Activated B cell treated with CpG ODN at 0.5 μM for 24 hours (primary cell): Measurements from ENCODE around the gene PRPH. TPM values are rescaled to one million over a fixed set of nuclear protein-coding genes. Genes with fewer than 3 reads are reported as not detected.

Experiments used
- ATAC-seq: fragments of 200-7000 bp; cut with Tn5 transposase; one replicate; pipeline ENCODE4 v1.10.0; 2021; ENCODE audit warnings: low read depth, mild to moderate bottlenecking, moderate library complexity
- CTCF ChIA-PET: fragments of 350-600 bp; sonication (Branson Sonifier 250); formaldehyde crosslinking; loops from one replicate; lab custom pipeline; 2021; ENCODE audit warnings: antibody characterized with exemption; lab: Charles Lee
- POLR2A ChIA-PET: fragments of 350-600 bp; sonication (Branson Sonifier 250); formaldehyde crosslinking; loops from one replicate; lab custom pipeline; 2021; ENCODE audit warnings: antibody characterized with exemption; lab: Charles Lee
- DNase-seq: peaks from one replicate; pipeline ENCODE4 v3.0.0; 2022
- H3K27ac Mint-ChIP-seq: one replicate; pipeline ENCODE4 v1.8.0; 2020; ENCODE audit warnings: mixed read lengths
- H3K27me3 Mint-ChIP-seq: one replicate; pipeline ENCODE4 v1.8.0; 2021; ENCODE audit warnings: mixed read lengths
- H3K36me3 Mint-ChIP-seq: one replicate; pipeline ENCODE4 v1.8.0; 2021; ENCODE audit warnings: low read depth, mixed read lengths
- H3K4me1 Mint-ChIP-seq: one replicate; pipeline ENCODE4 v1.8.0; 2021; ENCODE audit warnings: mixed read lengths
- H3K4me3 Mint-ChIP-seq: one replicate; pipeline ENCODE4 v1.8.0; 2020; ENCODE audit warnings: mild to moderate bottlenecking, mixed read lengths
- H3K9me3 Mint-ChIP-seq: one replicate; pipeline ENCODE4 v1.8.0; 2020; ENCODE audit warnings: mixed read lengths
- intact Hi-C: fragments of 100-400 bp; cut with micrococcal nuclease; formaldehyde crosslinking; loops from one replicate; pipeline ENCODE4 v1.15.1; 2024
- total RNA-seq: library from RNA; stranded (reverse); gene quantifications from 2 replicates; pipeline ENCODE4 v1.2.3, GENCODE V29; 2022
- TF ChIP-seq, protein P1 (sequence below): fragments of 200-600 bp; IDR thresholded peaks from one replicate; pipeline ENCODE4 v1.8.0; 2022; ENCODE audit warnings: antibody characterized with exemption, mild to moderate bottlenecking

The PRPH gene
- total RNA-seq, 1 donor from 2014 or later = not detected

DNA sequence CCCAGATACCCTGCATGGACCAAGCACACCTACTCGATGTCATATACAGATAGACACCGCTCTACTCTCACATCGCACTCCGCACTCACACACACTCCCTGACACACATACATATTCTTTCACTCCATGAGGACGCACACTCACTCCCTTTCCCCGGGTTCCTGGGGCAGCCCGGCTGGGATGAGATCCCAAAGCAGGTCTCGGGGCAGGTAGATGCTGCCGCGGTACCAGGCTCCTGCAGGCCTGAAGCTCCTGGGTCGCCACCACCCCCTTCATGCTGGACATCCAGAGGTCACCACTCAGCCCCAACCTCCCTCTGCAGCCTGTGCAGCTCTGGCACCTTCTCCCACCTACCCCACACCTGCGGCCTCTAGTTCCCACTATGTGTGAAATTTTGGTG, 39.7 kb downstream of the PRPH start:
- H3K4me3 Mint-ChIP-seq = no peak overlapping the region
- H3K27ac Mint-ChIP-seq = no peak overlapping the region
- H3K27me3 Mint-ChIP-seq = peaks cover 52% of the 10 kb centered on the region

DNA sequence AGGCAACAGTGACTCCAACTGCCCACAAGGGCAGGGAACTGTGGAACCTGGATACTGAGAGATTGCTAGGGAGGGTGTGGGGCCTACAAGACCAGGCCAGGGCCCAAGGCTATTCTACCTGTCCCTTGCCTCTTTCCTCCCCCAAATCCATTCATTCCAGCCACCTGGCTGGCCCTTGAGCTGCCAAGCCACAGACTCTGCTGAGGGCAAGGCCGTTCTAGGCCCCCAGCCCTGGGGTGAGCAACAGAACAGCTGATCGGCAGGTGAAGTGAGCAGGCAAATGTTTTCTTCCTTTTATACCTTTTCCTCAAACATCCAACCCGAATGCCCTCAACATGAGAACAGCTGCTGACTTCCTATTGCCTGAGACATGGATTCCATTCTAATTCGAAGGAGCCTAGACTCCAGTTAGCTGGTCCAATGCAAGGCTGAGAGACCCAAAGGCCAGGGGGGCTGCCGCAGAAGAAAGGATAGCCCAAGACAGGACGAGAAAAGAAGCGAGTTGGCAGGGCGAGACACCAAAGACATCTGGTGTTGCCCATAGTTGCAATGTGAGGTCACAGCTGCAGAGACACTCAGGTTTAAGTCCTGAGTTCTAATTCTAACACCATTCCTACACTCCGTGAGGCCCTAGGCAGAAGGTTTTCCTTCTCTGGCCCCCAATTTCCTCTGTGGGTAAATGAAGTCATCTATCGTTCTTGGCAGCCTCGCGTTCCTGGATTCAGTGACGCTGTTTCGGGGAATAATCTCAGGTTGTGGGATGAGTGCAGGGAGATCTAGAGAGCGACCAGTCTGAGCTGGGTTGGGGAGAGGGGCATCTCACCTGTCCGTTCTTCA, 40.4 kb downstream of the PRPH start:
- ATAC-seq (no peak), DNase-seq (no peak)
- Mint-ChIP-seq H3K4me3 (peak overlapping the region; percentile 9), H3K4me1 (peaks cover 31% of the 10 kb centered on the region), H3K27me3 (peaks cover 52% of the 10 kb centered on the region), H3K36me3 (no peaks in the 10 kb centered on the region), H3K9me3 (no peaks in the 10 kb centered on the region), H3K27ac (no peak overlapping the region)
- intact Hi-C loops = no loop called here
- TF ChIP-seq, protein P1, sequence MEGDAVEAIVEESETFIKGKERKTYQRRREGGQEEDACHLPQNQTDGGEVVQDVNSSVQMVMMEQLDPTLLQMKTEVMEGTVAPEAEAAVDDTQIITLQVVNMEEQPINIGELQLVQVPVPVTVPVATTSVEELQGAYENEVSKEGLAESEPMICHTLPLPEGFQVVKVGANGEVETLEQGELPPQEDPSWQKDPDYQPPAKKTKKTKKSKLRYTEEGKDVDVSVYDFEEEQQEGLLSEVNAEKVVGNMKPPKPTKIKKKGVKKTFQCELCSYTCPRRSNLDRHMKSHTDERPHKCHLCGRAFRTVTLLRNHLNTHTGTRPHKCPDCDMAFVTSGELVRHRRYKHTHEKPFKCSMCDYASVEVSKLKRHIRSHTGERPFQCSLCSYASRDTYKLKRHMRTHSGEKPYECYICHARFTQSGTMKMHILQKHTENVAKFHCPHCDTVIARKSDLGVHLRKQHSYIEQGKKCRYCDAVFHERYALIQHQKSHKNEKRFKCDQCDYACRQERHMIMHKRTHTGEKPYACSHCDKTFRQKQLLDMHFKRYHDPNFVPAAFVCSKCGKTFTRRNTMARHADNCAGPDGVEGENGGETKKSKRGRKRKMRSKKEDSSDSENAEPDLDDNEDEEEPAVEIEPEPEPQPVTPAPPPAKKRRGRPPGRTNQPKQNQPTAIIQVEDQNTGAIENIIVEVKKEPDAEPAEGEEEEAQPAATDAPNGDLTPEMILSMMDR = no peak
- ChIA-PET CTCF (interaction anchor here (0.7 to 8.9 kb wide), 5 partner anchors 13 to 46 kb away, joined by 3 to 59 read pairs (median 4); partner anchors contain the start of genes DNAJC22, PRPH and TROAP), POLR2A (interaction anchor here (1.1 to 1.4 kb wide), 2 partner anchors 13 to 39 kb away, joined by 3 to 5 read pairs; partner anchors contain the start of gene TROAP)

More for the DNA sequence above, 39.7 kb downstream of the PRPH start:
- POLR2A ChIA-PET = interaction anchor here (1.1 to 1.4 kb wide), 2 partner anchors 12 to 38 kb away, joined by 3 to 5 read pairs; partner anchors contain the start of gene TROAP
- Mint-ChIP-seq H3K4me1 (peaks cover 31% of the 10 kb centered on the region), H3K9me3 (no peaks in the 10 kb centered on the region), H3K36me3 (no peaks in the 10 kb centered on the region)
- TF ChIP-seq, protein P1 = no peak
- DNase-seq (no peak), ATAC-seq (no peak)
- CTCF ChIA-PET = interaction anchor here (0.7 to 8.9 kb wide), 4 partner anchors 12 to 40 kb away, joined by 3 to 59 read pairs (median 4); partner anchors contain the start of genes DNAJC22, PRPH and TROAP
- intact Hi-C loops = loop anchor here (1.0 kb wide), 1 partner anchor 8 kb away; no protein-coding TSS in a partner anchor

DNA sequence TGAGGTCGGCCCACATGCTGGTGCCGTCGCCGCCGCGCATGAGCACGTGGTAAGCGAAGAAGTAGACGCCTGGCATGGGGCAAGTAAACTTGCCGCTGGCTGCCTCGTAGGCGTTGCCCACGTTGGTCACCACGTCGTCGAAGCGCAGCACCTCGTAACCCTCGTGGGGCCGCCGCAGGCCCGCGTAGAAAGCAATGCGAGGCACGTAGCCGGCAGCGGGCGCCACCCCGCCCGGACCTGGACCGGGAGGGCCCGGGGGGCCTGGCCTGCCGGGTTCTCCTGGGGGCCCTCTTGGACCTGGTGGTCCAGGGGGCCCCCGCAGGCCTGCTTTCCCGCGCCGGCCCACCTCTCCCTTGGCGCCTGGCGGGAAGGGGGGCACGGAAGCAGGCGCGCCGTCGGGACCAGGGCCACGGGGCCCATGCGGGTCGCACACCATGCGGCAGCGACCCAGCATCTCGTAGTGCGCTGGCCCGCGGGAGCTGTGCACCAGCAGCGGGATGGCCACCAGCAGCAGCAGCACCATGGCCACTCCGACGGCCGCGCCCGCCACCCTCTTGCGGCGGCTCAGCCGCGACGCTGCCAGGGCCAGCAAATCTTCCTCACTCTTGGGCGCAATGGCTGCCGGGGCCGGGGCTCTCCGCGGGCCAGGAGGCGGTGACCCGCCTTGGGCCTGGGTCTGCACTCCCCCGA, 41.2 kb downstream of the PRPH start:
- Mint-ChIP-seq H3K36me3 (no peaks in the 10 kb centered on the region), H3K27ac (no peak overlapping the region), H3K27me3 (peaks cover 55% of the 10 kb centered on the region), H3K9me3 (no peaks in the 10 kb centered on the region), H3K4me3 (no peak overlapping the region), H3K4me1 (peaks cover 31% of the 10 kb centered on the region)
- ChIA-PET CTCF (interaction anchor here (1.5 to 8.9 kb wide), 5 partner anchors 13 to 49 kb away, joined by 4 to 59 read pairs (median 5); partner anchors contain the start of gene DNAJC22), POLR2A (interaction anchor here (1.1 kb wide), 1 partner anchor 13 kb away, joined by 5 read pairs; the partner anchor contains the start of gene TROAP)
- no peak for DNase-seq
- intact Hi-C loops = no loop called here
- TF ChIP-seq, protein P1 = no peak
- ATAC-seq = no peak

DNA sequence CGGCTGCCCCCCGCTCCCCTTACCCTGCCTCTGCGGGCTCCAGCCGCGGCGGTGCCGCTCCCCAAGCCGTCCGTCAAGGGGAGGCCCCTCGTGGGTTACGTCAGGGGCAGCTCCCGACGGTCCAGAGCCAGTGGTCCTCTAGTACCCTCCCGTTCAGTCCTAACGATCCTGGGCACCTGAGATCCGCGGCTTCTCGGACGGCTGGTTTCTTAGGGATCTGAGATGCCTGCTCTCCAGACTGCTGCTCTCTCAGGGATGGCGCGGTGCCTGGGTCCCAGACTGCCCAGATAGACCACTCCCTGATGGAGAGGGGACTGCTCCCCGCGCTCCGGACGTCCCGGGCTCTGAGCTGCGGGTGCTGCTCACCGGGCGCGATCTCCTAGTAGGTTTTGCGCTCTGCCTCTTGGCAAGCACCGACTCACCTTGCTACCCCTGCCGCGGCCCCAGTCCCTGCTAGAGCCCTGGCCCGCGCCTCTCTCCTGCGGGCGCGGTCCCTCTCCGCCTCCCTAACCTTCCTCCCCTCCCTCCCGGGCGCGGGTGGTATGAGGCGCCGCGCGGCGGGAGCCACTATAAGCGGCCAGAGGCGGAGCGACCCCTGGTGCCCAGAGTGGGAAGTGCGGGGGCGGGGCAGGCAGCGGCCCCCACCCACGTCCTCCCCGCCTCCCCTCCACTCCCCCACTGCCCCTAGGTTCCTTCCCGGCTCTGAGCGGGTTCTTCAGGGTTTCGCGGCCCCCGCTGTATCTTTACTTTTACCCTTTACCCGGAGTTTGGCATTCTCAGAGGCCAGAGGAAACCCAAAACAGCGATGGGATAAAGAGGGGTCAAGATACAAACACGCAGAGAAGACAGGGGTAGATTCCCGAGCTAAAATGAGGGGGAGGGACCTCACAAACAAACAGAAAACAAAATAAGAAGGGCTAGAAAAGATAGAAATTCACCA, 42.0 kb downstream of the PRPH start, which contains the start of gene C1QL4:
Gene C1QL4, minus strand, starts transcription at position 544 of the 940 bp plus-strand sequence. CDS start 711 bp downstream, outside the sequence.
- DNase-seq (peak; percentile 95), ATAC-seq (peak; percentile 97)
- peaks cover 31% of the 10 kb centered on the region for H3K4me1 Mint-ChIP-seq
- TF ChIP-seq, protein P1 = no peak
- CTCF ChIA-PET = interaction anchor here (1.0 to 8.9 kb wide), 8 partner anchors 11 to 49 kb away, joined by 3 to 59 read pairs (median 5); partner anchors contain the start of genes DNAJC22 and PRPH
- H3K4me3 Mint-ChIP-seq = peak within 1 kb of the TSS; percentile 73
- H3K36me3 Mint-ChIP-seq = no peaks in the 10 kb centered on the region
- H3K27me3 Mint-ChIP-seq = peaks cover 49% of the 10 kb centered on the region
- POLR2A ChIA-PET = interaction anchor here (0.7 kb wide), 1 partner anchor 42 kb away, joined by 4 read pairs; the partner anchor contains the start of gene PRPH
- H3K9me3 Mint-ChIP-seq = no peaks in the 10 kb centered on the region
- intact Hi-C loops = loop anchor here (1.0 kb wide), 2 partner anchors 14 to 49 kb away; partner anchors contain the start of gene TROAP
- H3K27ac Mint-ChIP-seq = no peak within 1 kb of the TSS
